GM12874 (cell line): ENCODE measurements around the gene TEX12.

ENCODE experiments used
- TF ChIP-seq, protein P1 (sequence below): IDR thresholded peaks from 2 replicates; pipeline ENCODE4 v1.5.1; 2011; ENCODE audit warnings: low read depth, mild to moderate bottlenecking, control low read depth, low read length, moderate library complexity; ENCODE audit not compliant: insufficient read depth

Gene TEX12

GRCh38 chr11:112132737-112133136 is 34.4 kb upstream of the TEX12 start:
- TF ChIP-seq, protein P1, sequence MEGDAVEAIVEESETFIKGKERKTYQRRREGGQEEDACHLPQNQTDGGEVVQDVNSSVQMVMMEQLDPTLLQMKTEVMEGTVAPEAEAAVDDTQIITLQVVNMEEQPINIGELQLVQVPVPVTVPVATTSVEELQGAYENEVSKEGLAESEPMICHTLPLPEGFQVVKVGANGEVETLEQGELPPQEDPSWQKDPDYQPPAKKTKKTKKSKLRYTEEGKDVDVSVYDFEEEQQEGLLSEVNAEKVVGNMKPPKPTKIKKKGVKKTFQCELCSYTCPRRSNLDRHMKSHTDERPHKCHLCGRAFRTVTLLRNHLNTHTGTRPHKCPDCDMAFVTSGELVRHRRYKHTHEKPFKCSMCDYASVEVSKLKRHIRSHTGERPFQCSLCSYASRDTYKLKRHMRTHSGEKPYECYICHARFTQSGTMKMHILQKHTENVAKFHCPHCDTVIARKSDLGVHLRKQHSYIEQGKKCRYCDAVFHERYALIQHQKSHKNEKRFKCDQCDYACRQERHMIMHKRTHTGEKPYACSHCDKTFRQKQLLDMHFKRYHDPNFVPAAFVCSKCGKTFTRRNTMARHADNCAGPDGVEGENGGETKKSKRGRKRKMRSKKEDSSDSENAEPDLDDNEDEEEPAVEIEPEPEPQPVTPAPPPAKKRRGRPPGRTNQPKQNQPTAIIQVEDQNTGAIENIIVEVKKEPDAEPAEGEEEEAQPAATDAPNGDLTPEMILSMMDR, result no peak

GRCh38 chr11:112134473-112134872 is 32.7 kb upstream of the TEX12 start:
- TF ChIP-seq, protein P1, result no peak

DNA sequence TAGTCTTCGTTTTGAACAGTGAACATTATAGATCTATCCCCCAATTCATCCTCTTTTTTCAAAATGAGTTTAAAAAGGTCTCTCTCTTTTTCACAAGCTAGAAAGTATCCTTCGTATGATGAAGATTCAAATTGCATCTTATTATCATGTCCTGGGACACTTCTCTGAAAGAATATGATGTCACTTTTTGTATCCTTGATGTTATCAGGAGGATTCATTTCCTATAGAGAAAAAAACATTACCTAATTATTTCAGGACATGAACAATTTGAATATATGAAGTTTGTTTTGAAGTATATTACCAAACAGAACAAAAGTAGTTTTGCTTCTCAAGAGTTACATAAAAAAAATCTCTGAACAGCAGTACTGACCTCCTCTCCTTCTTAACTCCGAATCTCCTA is 23.6 kb upstream of the TEX12 start:
- TF ChIP-seq, protein P1, result no peak

- TF ChIP-seq, protein P1, result no peak
Observed at GRCh38 chr11:112150517-112150916, 16.7 kb upstream of the TEX12 start.

DNA sequence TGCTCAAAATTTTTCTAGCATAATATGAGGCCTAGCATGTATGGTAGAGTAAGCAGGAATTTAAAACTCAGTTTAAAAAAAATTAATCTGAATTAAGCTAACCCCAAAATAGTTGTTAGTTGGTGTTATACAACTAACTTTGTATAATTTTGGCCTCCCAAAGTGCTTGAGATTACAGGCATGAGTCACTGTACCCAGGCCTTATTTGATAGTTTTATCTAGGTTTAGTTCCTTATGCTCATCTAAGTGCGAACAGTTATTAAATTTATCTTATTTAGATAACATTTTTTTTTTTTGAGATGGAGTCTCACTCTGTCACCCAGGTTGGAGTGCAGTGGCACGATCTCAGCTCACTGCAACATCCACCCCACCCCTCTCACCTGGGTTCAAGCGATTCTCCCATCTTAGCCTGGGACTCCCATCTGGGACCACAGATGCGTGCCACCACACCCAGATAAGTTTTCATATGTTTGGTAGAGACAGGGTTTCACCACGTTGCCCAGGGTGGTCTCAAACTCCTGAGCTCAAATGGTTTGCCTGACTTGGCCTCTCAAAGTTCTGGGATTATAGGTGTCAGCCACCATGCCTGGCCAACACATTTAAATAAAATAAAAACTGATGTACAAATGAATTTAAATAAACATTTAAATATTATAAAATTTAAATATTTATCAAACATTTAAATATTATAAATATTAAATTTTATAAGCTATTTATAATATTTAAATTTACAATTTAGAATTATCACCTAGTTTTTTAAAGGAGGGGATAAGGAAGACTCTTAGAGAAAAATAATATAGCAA is 10.8 kb upstream of the TEX12 start:
- TF ChIP-seq, protein P1, result no peak

- TF ChIP-seq, protein P1, result no peak
Observed at GRCh38 chr11:112156956-112157766, 10.0 kb upstream of the TEX12 start.
